ENCODE results near the gene KCNIP4. TPM values are rescaled to one million over a fixed set of nuclear protein-coding genes. Genes with fewer than 3 reads are reported as not detected.

The KCNIP4 gene
- total RNA-seq, 1 donor, result 1.7 TPM

DNA sequence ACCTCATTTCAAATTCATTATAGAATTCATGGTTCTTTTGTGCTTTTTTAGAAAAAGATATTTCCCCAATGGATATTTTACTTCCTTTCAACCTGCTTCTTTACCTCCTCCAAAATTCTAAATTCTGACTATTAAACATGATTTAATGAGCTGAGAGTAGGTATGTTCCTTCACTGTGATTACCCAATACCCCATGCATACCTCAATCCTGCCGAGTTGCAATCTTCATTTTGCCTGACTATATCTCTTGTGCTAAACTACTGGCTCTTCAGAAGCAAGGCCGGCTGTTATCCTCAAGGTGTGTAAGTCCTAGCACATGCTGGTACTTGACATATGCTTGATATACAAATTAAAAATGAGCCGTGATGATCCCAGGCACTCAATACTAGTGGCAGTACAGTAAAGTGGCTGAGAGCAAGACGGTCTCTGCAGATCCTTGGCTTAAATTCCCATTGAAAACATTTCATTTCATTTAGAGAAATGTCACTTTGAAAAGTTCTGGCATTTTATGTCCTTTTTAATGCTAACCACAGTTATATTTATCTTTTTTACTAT, 320.4 kb downstream of the KCNIP4 start:
- no peak for TF ChIP-seq CTCF (IDR thresholded peaks at IDR 0.05; ENCODE audit: insufficient read depth, low read length)
- no peak for DNase-seq (ENCODE audit: low read depth)
- no peak overlapping the region for H3K4me3 ChIP-seq (ENCODE audit: low read depth, low read length)

- no peak overlapping the region for H3K4me3 ChIP-seq (ENCODE audit: low read depth, low read length)
- no peak for TF ChIP-seq CTCF (IDR thresholded peaks at IDR 0.05; ENCODE audit: insufficient read depth, low read length)
- no peak for DNase-seq (ENCODE audit: low read depth)
Observed at GRCh38 chr4:21625447-21625846, 323.1 kb downstream of the KCNIP4 start.

GRCh38 chr4:21605006-21605405, 343.6 kb downstream of the KCNIP4 start:
- TF ChIP-seq CTCF (IDR thresholded peaks at IDR 0.05; ENCODE audit: insufficient read depth, low read length), result no peak
- no peak for DNase-seq (ENCODE audit: low read depth)
- H3K4me3 ChIP-seq (ENCODE audit: low read depth, low read length), result no peak overlapping the region

DNA sequence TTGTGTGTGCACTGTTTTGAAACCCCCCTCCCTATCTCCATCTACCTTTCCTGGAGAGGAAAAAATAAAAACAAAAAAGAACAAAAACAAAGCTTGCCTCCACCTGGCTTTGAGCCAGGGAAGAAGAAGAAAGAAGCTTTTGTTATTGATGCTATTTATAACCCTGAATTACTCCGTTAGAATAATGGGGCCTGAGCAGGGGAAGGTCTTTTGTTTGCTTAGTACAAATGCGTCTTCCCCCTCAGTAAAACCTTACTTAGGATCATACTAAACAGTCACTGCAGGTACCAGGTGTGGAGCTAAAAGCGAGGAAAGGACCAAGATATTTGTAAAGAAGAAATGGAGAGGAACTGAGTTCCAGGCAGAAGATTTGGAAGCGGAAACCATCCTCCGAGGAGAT, 352.1 kb downstream of the KCNIP4 start:
- DNase-seq (ENCODE audit: low read depth), result no peak
- H3K4me3 ChIP-seq (ENCODE audit: low read depth, low read length), result no peak overlapping the region
- no peak for TF ChIP-seq CTCF (IDR thresholded peaks at IDR 0.05; ENCODE audit: insufficient read depth, low read length)

DNA sequence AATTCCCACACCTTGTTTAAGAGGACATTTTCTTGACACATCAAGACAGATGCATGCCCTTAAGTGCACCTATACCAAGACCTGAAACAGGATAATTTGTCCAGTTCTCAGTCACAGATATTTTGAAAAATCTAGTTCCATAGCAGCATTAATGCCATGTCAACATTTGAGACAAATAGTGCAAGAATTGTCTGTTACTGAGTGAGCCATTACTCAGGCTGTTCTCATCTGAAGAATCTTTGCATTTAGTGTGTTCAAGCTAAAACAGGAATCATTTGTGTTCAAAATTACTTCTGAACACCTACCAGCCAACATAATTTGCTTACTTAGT, 354.9 kb downstream of the KCNIP4 start:
- H3K4me3 ChIP-seq (ENCODE audit: low read depth, low read length), result no peak overlapping the region
- no peak for DNase-seq (ENCODE audit: low read depth)
- TF ChIP-seq CTCF (IDR thresholded peaks at IDR 0.05; ENCODE audit: insufficient read depth, low read length), result no peak

GRCh38 chr4:21592970-21593670, 355.5 kb downstream of the KCNIP4 start:
- no peak for DNase-seq (ENCODE audit: low read depth)
- TF ChIP-seq CTCF (IDR thresholded peaks at IDR 0.05; ENCODE audit: insufficient read depth, low read length), result no peak
- H3K4me3 ChIP-seq (ENCODE audit: low read depth, low read length), result no peak overlapping the region

- H3K4me3 ChIP-seq (ENCODE audit: low read depth, low read length), result no peak overlapping the region
- DNase-seq (ENCODE audit: low read depth), result no peak
- TF ChIP-seq CTCF (IDR thresholded peaks at IDR 0.05; ENCODE audit: insufficient read depth, low read length), result no peak
Observed at GRCh38 chr4:21577056-21577455, 371.5 kb downstream of the KCNIP4 start.
